PC-3 (cell line): ENCODE results near the gene SGCG. TPM values are rescaled to one million over a fixed set of nuclear protein-coding genes. Genes with fewer than 3 reads are reported as not detected.
"Not testable (repeated sequence)": the region's sequence is repeated elsewhere in the genome, so short reads cannot be mapped to it uniquely, and the experiment has no call there.

Source experiments
- ATAC-seq: fragments of 200-7000 bp; cut with Tn5 transposase; 2 replicates; pipeline ENCODE4 v1.9.1; 2020; ENCODE audit warnings: mild to moderate bottlenecking, moderate library complexity
- BruUV-seq: library from RNA; stranded (reverse); fragments of 400-500 nt; replicated peaks from 2 replicates; lab custom pipeline; 2021; lab: Mats Ljungman, UMichigan
- CTCF ChIA-PET: fragments of 300-600 bp; sonication (Branson Sonifier 250); formaldehyde crosslinking; loops from one replicate; lab custom pipeline; 2022; ENCODE audit warnings: antibody characterized with exemption; lab: Charles Lee
- POLR2A ChIA-PET: fragments of 300-600 bp; sonication (Branson Sonifier 250); formaldehyde crosslinking; loops from one replicate; lab custom pipeline; 2022; ENCODE audit warnings: antibody characterized with exemption; ENCODE audit not compliant: unreplicated experiment; lab: Charles Lee
- DNase-seq: peaks from one replicate; pipeline ENCODE4 v3.0.0-alpha.2; 2015
- H2AFZ ChIP-seq: fragments of 300-600 bp; sonication (generic); 2 replicates; pipeline ENCODE4 v1.6.0; 2016; ENCODE audit warnings: antibody characterized with exemption, low read length
- H3F3A ChIP-seq: fragments of 300-600 bp; sonication (generic); one replicate; pipeline ENCODE4 v1.6.0; 2017; ENCODE audit warnings: antibody characterized with exemption, low read length, control low read depth, mild to moderate bottlenecking; ENCODE audit not compliant: unreplicated experiment
- H3K27ac ChIP-seq: fragments of 300-600 bp; sonication (generic); 2 replicates; pipeline ENCODE4 v1.5.1; 2016; ENCODE audit warnings: mild to moderate bottlenecking, low read length
- H3K27me3 ChIP-seq: fragments of 300-600 bp; sonication (generic); 2 replicates; pipeline ENCODE4 v1.6.1; 2016; ENCODE audit warnings: low read length, mixed read lengths
- H3K36me3 ChIP-seq: fragments of 300-600 bp; sonication (generic); 2 replicates; pipeline ENCODE4 v1.6.1; 2016; ENCODE audit warnings: low read depth, mixed run types, low read length, mixed read lengths
- H3K4me1 ChIP-seq: fragments of 300-600 bp; sonication (generic); 2 replicates; pipeline ENCODE4 v1.5.1; 2016; ENCODE audit warnings: low read length; ENCODE audit not compliant: insufficient read depth
- H3K4me2 ChIP-seq: fragments of 300-600 bp; sonication (generic); 2 replicates; pipeline ENCODE4 v1.6.0; 2016; ENCODE audit warnings: low read length
- H3K4me3 ChIP-seq: fragments of 300-600 bp; sonication (generic); 2 replicates; pipeline ENCODE4 v1.5.1; 2016; ENCODE audit warnings: mild to moderate bottlenecking, low read length, mixed read lengths
- H3K79me2 ChIP-seq: fragments of 300-600 bp; sonication (generic); 2 replicates; pipeline ENCODE4 v1.6.1; 2017; ENCODE audit warnings: low read length, mixed read lengths
- H3K9ac ChIP-seq: fragments of 300-600 bp; sonication (generic); 2 replicates; pipeline ENCODE4 v1.6.0; 2016; ENCODE audit warnings: mild to moderate bottlenecking, low read length
- H3K9me2 ChIP-seq: fragments of 300-600 bp; sonication (generic); replicated peaks from 2 replicates; pipeline ENCODE4 v1.6.1; 2016; ENCODE audit warnings: mixed run types, low read length, mixed read lengths
- H3K9me3 ChIP-seq: fragments of 300-600 bp; sonication (generic); 2 replicates; pipeline ENCODE4 v1.6.1; 2016; ENCODE audit warnings: low read length, mixed read lengths
- H4K20me1 ChIP-seq: fragments of 300-600 bp; sonication (generic); 2 replicates; pipeline ENCODE4 v1.6.1; 2016; ENCODE audit warnings: low read length, mixed read lengths
- CTCF ChIP-seq: fragments of 300-600 bp; sonication (generic); conservative IDR thresholded peaks from 2 replicates; pipeline ENCODE4 v1.5.1; 2017; ENCODE audit warnings: antibody characterized with exemption, low read depth, mild to moderate bottlenecking, low read length
- EZH2 ChIP-seq: fragments of 300-600 bp; sonication (generic); IDR thresholded peaks from one replicate; pipeline ENCODE4 v1.6.1; 2017; ENCODE audit warnings: antibody characterized with exemption, mild to moderate bottlenecking, low read length; ENCODE audit not compliant: unreplicated experiment
- EZH2phosphoT487 ChIP-seq: fragments of 300-600 bp; sonication (generic); IDR thresholded peaks from 2 replicates; pipeline ENCODE4 v1.6.1; 2018; ENCODE audit warnings: mild to moderate bottlenecking, antibody characterized with exemption, low read length, borderline replicate concordance
- intact Hi-C: fragments of 100-400 bp; cut with micrococcal nuclease; formaldehyde crosslinking; loops from 2 replicates; pipeline ENCODE4 v1.9.0; 2023
- total RNA-seq: library from RNA; depleted of rRNA; stranded (reverse); fragments of >200 nt; gene quantifications from 2 replicates; pipeline ENCODE4 v1.2.3, GENCODE V29; 2014

SGCG gene
- total RNA-seq, 1 experiment from 2014 or later = not detected

- TF ChIP-seq EZH2 (no peak), CTCF (no peak), EZH2phosphoT487 (no peak)
- CTCF ChIA-PET = no interaction called here
- Histone ChIP-seq H4K20me1 (no peaks in the 10 kb centered on the region), H3K9ac (no peak overlapping the region), H3F3A (no peaks in the 10 kb centered on the region), H3K4me3 (no peak overlapping the region), H3K27me3 (peaks cover 7% of the 10 kb centered on the region), H3K36me3 (no peaks in the 10 kb centered on the region), H3K4me1 (no peaks in the 10 kb centered on the region), H3K9me2 (no peaks in the 10 kb centered on the region), H3K4me2 (no peak overlapping the region), H3K27ac (no peak overlapping the region), H2AFZ (no peak overlapping the region), H3K79me2 (no peaks in the 10 kb centered on the region), H3K9me3 (no peaks in the 10 kb centered on the region)
- POLR2A ChIA-PET = interaction anchor here (0.7 kb wide), 1 partner anchor 68 kb away, joined by 11 read pairs; no protein-coding TSS in a partner anchor
- intact Hi-C loops = no loop called here
- no peak for ATAC-seq
- no TSS peak for BruUV-seq
- no peak for DNase-seq
Measured at GRCh38 chr13:23141964-23142363, 38.8 kb upstream of the SGCG start.

- H3K79me2 ChIP-seq, H3K4me2 ChIP-seq, H3K27me3 ChIP-seq, H3K9ac ChIP-seq, H3K36me3 ChIP-seq, H3K9me3 ChIP-seq, ATAC-seq, H2AFZ ChIP-seq, BruUV-seq, H3K9me2 ChIP-seq, H4K20me1 ChIP-seq, H3F3A ChIP-seq, POLR2A ChIA-PET, DNase-seq, H3K27ac ChIP-seq, CTCF ChIA-PET, intact Hi-C loops, H3K4me3 ChIP-seq, H3K4me1 ChIP-seq: not testable (repeated sequence)
Measured at GRCh38 chr13:23142607-23143006, 38.2 kb upstream of the SGCG start.

- H4K20me1 ChIP-seq = no peaks in the 10 kb centered on the region
- ChIA-PET POLR2A (no interaction called here), CTCF (no interaction called here)
- H3K9ac ChIP-seq = no peak overlapping the region
- no peak overlapping the region for H3K4me3 ChIP-seq
- DNase-seq = no peak
- intact Hi-C loops = no loop called here
- H3K9me3 ChIP-seq = no peaks in the 10 kb centered on the region
- H3K36me3 ChIP-seq = no peaks in the 10 kb centered on the region
- H3K27me3 ChIP-seq = peaks cover 11% of the 10 kb centered on the region
- TF ChIP-seq EZH2 = no peak
- no peak for TF ChIP-seq CTCF
- TF ChIP-seq EZH2phosphoT487 = no peak
- BruUV-seq = no TSS peak
- no peaks in the 10 kb centered on the region for H3F3A ChIP-seq
- H3K4me2 ChIP-seq = no peak overlapping the region
- H2AFZ ChIP-seq = no peak overlapping the region
- no peak overlapping the region for H3K27ac ChIP-seq
- no peaks in the 10 kb centered on the region for H3K9me2 ChIP-seq
- H3K4me1 ChIP-seq = no peaks in the 10 kb centered on the region
- no peak for ATAC-seq
- H3K79me2 ChIP-seq = no peaks in the 10 kb centered on the region
Measured at GRCh38 chr13:23144431-23144830, 36.3 kb upstream of the SGCG start.
